GM21381 (cell line): Measurements from ENCODE around the gene BST1.

ENCODE experiments used
- ATAC-seq: cut with Tn5 transposase; IDR thresholded peaks from one replicate; pipeline ENCODE4 v1.9.1; 2021; ENCODE audit warnings: mild to moderate bottlenecking, moderate library complexity; ENCODE audit not compliant: unreplicated experiment

BST1 gene, protein sequence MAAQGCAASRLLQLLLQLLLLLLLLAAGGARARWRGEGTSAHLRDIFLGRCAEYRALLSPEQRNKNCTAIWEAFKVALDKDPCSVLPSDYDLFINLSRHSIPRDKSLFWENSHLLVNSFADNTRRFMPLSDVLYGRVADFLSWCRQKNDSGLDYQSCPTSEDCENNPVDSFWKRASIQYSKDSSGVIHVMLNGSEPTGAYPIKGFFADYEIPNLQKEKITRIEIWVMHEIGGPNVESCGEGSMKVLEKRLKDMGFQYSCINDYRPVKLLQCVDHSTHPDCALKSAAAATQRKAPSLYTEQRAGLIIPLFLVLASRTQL

GRCh38 chr4:15702941-15703403 lies at the start of gene BST1:
BST1 (plus strand) TSS chr4:15703065; CDS start chr4:15703145, 80 bp downstream.
- peak; percentile 71 for ATAC-seq

GRCh38 chr4:15653420-15653819 lies 49.4 kb upstream of the BST1 start:
- no peak for ATAC-seq

DNA sequence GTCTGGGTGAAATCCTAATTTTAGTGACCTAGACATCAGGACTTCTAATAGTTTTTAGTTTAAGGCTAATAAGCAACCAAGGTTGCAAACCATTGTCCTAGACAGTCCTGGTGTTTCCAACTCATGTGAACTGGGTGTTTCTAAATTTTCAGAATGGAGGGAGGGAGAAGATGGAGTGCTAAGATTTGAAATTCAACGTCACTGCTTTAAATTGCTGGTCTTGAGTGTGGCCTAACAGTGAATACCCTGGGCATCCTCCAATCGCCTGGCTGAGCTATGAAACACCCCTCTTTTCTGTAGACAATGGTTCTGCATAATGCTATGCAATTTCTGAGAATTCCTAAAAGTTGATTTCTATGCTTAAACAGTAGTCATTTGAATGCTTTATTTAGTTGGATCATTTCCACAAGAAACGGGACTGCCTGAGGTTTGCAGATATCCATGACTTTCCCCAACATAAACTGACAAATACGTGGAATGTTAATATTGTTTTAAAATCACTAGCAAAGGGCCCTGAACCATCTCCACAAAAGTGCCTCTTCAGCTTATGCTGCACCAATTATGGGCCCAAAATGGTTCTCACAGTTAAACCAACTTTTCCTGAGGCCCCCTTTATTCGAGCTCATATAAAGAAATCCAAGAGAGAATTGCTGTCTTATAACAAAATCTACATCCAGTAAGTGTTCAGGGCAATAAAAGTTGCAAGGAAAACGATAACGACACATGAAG lies 48.8 kb upstream of the BST1 start:
- ATAC-seq, result peak; percentile 12

GRCh38 chr4:15654593-15655222 lies 48.2 kb upstream of the BST1 start:
- peak; percentile 43 for ATAC-seq

DNA sequence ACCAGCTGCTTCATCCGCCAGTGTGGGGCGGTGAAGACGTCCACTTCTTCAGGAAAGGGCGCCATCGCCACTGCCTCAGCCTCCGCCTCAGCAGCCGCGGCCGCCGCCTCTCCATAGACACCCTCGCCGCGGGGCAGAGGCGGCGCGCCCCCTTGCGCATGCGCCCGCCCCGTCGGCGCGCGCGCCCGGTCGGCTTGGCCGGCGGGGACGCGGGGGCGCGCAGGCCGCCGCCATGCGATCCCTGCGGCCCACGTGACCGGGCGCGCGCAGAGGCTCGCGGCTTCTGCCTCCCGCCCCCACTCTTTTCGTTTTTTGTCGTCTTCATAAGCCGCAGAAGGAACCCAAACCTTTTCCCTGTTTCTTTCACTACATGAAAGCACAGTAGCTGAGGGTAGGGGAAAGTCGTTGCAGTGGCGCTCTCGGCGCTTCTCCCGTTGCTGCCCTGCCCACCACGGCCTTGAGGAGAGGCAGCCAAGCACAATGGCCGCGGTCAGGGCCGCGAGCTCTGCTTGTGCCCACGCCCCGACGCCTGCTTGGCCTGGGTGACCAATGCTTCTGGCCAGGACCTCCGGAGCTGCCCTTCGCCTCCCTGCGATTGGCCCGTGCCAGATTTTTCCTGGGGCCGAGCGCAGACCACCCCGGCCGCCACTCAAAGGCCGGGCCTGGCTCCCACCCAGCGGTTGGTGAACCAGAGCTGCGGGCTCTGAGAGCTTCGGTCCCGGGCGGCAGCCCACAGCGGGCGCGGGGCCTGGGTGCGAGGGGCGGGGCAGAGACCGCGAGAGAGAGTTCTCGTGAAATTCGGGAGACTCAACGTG lies 47.4 kb upstream of the BST1 start, which contains the start of gene FBXL5:
TSS of gene FBXL5 (minus strand) at position 135 of the 815 bp plus-strand sequence. CDS start at position 65, 70 bp downstream.
- ATAC-seq, result peak; percentile 71

- no peak for ATAC-seq
Measured at GRCh38 chr4:15656038-15656470, 46.8 kb upstream of the BST1 start.

GRCh38 chr4:15657366-15657765 lies 45.5 kb upstream of the BST1 start:
- no peak for ATAC-seq

GRCh38 chr4:15658136-15658770 lies 44.6 kb upstream of the BST1 start:
- no peak for ATAC-seq

GRCh38 chr4:15658781-15659180 lies 44.1 kb upstream of the BST1 start:
- no peak for ATAC-seq

- ATAC-seq, result no peak
Measured at GRCh38 chr4:15659768-15660570, 42.9 kb upstream of the BST1 start.

GRCh38 chr4:15665753-15666365 lies 37.0 kb upstream of the BST1 start:
- no peak for ATAC-seq

GRCh38 chr4:15667006-15667405 lies 35.9 kb upstream of the BST1 start:
- no peak for ATAC-seq

DNA sequence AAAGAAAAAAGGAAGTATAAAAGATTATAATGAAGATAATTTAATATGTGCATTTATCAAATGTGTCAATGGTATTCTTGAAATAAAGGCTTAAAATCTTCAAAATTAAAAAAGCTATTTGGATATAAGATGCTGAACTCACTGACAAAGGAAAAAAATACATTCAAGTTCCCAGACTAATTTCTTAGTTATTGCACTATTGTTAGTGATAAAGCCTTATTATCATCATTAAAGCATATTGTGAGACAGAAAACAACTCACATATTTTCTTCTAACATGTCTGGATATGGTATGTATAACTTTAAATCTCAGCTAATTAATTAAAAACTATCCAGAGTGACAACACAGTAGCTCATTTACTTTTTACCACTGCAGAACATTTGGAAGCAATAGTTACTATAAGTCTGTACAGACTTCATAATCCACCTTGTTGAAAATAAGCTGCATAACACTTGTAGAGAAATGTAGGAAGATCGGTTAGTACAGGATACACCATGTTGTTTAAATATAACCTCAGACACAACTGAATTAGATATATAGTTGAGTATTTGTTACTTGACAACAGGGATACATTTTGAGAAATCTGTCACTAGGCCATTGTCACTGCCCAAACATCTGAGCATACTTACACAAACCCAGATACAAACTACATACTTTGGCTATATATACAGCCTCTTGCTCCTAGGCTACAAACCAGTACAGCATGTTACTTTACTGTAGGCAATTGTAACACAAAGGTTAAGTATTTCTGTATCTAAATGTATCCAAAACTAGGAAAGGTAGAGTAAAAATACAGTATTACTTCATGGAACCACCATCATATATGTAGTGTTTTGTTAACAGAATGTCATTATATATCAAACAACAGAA lies 34.1 kb upstream of the BST1 start:
- ATAC-seq, result no peak

DNA sequence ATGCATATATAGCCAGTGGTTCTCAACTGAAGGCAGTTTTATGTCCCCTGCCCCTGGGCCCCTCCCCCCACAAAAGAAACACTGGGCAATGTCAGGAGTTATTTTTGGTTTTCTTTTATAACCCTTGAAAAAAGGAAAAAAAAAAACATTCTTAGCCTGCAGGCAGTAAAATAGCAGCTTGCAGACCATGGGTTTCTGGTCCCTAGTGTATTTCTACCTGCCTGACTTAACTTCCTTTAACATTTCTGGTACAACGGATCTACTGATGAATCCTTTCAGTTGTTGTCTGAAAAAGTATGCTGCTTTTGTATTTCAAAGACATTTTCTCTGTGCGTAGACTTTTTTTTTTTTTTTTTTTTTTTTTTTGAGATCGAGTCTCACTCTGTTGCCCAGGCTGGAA lies 32.3 kb upstream of the BST1 start:
- ATAC-seq, result no peak

DNA sequence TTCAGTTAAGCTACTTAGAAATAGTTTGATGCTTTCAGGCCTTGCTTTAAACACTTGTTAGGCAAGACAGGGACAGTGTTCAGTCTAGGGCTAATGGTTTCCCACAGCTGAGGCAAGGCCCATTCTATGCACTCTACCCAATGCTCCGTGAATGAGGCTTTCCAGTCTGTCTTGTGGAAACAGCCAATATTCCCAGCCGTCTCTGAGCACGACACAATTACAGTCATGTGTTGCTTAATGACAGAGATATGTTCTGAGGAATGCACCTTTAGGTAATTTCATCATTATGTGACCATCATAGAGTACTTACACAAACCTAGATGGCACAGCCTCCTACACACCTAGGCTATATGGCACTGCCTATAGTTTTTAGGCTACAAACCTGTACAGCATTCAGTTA lies 30.8 kb upstream of the BST1 start:
- no peak for ATAC-seq

DNA sequence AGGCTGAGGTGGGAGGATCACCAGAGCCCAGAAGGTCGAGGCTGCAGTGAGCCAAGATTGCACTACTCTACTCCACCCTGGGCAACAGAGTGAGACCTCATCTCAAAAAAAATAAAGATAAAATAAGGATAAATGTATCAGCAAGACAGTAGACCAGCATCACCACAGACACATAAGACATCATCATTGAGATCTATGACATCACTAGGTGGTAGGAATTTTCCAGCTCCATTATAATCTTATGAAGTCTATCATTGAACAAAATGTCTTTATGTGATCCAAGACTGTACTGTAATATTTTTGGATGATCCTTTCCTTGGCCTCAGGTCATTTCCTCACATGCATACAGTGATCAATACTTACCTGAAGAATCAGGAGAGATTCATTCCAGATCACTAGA lies 29.5 kb upstream of the BST1 start:
- no peak for ATAC-seq

DNA sequence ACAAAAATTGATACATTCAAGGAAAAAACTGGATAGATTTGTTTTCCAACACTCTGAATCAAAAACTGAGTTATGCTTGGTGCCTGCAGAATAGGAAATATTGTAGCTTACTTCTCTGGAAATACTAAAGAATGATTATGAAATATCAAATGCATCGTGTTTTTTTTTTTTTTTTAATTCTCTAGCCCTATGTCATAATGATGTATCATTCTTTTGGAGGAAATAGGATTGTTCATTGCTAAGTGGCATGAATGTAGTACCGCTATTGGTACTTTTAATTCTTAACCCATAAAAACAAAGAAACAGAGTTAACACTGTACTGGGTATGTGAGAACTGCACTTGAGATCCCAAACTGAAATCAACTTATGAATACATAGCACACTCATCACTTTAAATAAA lies 28.8 kb upstream of the BST1 start:
- no peak for ATAC-seq

- no peak for ATAC-seq
Measured at GRCh38 chr4:15674926-15675325, 27.9 kb upstream of the BST1 start.
